HG03354 (cell line): ENCODE data around the gene CD28.

ENCODE experiments used
- ATAC-seq: cut with Tn5 transposase; IDR thresholded peaks from one replicate; pipeline ENCODE4 v1.9.1; 2021; ENCODE audit warnings: mild to moderate bottlenecking; ENCODE audit not compliant: unreplicated experiment, poor library complexity, severe bottlenecking

The CD28 gene

DNA sequence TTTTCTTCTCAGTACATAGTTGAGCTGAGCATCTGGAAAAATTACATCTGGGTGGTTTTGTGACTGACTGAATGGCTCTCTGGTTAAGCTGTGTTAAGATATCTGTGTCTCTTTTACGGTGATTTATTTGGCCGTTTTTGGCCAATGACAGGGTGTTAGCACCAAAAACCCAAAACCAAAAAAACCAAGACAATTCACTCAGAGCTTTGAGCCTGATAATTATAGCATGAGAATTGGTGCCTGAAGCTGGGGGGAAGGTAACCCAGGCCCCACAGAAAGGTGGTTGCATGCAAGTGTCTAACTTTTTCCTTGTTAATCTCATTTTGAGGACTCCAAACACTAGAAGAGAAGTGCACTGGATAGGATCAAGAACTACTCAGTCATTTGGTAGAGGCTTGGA lies 4.5 kb downstream of the CD28 start:
- no peak for ATAC-seq

- no peak for ATAC-seq
These were observed 5.0 kb downstream of the CD28 start for GRCh38 chr2:203711399-203711798.

- ATAC-seq, result no peak
These were observed 6.9 kb downstream of the CD28 start for GRCh38 chr2:203713381-203713780.

- no peak for ATAC-seq
These were observed 7.7 kb downstream of the CD28 start for GRCh38 chr2:203714112-203714511.

- no peak for ATAC-seq
These were observed 9.3 kb downstream of the CD28 start for GRCh38 chr2:203715744-203716143.

DNA sequence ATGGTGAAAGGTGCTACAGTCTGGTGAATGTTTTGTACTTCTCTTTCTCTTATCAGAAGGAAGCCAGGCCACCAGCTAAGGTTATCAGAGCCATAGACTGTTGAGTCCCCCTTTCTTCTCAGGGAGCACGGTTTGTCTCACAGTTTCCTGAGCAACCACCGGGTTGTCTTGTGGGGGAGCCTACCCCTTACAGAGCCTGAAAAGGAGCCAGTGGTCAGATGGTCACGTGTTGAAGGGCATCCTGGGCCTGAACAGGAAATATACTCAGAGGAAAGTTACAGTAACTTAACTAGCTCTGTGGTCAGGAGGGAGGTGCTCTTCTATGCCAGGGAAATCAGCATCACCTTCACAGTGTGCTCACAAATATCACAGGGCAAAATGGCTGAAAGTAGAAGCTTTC lies 11.6 kb downstream of the CD28 start:
- peak; percentile 97 for ATAC-seq

DNA sequence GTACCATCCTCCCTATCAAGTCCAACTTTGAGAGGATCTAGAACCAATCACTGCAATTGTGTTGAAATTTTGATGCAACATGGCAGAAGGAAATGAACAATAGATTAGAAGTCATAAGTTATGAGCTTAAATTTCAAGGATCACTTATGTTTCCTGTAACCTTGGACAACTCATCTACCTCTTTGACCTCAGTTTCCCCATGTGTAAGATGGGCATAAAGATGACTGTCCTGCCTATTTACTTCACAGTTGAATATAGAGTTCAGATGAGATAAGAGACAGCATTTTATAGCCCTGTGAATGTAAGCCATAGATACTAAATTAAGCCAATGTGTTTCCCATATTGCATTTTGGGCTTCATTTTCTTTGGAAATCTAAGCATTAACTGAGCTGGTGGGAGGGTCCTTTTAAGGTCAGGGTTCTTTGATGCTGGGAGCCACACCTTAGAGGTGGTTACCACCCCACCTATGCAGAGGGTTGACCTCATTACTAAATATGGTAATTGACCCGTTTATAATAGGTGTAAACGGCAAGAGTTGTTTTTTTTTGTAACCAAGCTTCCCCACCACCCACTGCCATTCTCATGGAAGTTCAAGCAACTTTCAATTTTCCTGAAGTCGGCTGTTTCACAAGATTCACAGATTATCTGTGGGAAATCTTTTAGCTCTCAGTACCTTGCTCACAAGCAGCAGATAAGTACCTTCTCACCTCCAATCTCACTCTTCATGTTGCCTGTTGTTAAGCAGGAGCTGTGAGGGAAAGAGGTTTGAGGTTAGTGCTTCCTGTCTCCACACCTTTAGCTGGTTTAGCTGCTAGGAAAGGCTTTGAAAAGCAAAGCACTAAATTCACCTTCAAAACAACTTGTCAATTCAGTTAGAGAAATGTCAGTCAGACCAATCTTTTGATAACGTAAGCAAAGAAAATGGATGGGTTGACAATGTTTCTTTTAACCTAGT lies 13.3 kb downstream of the CD28 start:
- no peak for ATAC-seq

- no peak for ATAC-seq
These were observed 14.7 kb downstream of the CD28 start for GRCh38 chr2:203720915-203721672.

DNA sequence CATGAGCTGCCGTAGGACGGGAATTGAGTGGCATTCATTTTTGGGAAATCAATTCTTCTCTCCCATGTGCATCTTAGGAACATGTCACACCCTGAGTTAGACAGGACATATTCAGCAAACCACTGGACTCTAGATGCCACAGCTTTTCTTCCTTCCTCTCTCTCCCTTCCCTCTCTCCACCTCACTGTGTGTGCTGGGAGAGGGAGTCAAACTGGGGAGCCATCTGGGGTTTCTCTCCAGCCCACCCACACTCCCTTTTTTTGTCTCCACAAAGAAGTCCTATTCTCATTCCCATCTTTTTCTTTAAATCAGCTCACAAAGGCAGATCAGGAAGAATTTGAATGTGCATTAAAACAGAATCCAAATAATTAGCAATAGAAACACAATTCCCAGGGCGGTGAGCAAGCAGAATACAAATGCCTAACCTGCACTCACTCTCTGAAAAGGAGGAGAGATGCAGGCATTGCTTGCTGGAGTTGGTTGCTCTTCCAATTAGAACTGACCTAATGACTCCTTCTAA lies 15.4 kb downstream of the CD28 start:
- ATAC-seq, result no peak

DNA sequence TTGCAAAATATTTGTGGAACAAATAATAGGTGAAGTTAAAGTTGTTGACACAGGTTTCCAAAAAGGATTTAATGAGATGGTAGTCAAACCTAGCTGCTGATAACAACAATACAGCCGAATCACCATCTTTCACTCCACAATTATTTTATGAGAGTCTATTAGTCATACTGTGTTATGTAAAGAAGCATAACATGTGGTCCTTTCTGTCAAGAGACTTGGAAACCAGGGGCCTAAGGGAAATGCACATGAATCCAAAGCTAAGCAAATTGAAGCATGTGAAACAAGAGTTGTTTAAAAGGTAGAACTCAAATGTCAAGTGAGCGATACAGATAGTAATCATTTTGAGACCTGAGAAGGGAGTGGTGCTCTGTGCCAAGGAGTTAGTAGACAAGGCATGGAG lies 16.0 kb downstream of the CD28 start:
- ATAC-seq, result no peak

GRCh38 chr2:203728321-203728720 lies 21.9 kb downstream of the CD28 start:
- no peak for ATAC-seq

DNA sequence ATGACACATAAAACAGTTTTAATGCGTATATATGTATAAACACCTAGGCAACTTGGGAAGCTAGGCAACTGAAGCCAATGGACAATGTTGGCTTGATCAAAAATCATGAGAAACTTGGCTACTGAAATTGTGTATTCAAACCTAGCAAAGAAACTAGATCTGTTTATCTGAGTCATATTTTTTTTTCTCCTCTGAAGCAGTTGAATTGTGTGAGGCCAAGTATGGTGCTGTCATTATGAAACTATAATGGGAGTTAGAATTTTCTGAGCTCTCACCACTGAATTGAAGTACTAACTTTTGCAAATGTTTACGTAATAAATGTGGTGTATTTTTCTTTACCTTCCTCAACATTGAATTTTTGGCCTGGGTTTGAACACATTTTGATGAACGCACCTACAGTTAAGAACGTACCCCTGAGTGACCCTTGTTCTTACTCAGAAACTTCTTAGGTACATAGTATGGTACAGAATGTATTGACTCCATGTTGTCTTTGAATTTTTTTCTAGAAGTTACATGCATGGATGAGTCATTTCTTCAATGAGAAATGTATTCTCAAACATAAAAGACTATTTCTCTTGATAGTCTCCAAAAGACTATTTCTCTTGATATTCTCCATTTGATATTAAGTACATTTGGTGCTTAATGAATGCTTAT lies 23.8 kb downstream of the CD28 start:
- peak; percentile 74 for ATAC-seq

DNA sequence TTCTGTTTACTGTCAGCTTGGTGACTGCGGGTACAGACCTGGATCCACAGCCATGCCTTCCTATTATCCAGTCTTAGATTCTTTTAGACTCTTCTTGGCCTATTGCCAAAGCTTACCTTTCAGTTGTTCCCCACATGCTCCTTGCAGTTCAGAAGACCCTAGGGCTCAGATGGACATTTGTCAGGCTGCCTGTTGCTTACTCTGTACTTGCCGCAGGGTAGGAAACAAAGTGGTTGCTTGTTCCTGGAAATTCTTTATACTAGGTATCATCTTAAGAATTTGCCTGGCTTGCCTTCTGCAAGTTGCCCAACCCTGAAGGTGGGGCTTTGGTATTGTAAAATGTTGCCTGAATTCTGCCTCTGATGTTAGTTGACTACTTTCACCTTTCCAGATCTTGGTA lies 24.4 kb downstream of the CD28 start:
- ATAC-seq, result no peak

DNA sequence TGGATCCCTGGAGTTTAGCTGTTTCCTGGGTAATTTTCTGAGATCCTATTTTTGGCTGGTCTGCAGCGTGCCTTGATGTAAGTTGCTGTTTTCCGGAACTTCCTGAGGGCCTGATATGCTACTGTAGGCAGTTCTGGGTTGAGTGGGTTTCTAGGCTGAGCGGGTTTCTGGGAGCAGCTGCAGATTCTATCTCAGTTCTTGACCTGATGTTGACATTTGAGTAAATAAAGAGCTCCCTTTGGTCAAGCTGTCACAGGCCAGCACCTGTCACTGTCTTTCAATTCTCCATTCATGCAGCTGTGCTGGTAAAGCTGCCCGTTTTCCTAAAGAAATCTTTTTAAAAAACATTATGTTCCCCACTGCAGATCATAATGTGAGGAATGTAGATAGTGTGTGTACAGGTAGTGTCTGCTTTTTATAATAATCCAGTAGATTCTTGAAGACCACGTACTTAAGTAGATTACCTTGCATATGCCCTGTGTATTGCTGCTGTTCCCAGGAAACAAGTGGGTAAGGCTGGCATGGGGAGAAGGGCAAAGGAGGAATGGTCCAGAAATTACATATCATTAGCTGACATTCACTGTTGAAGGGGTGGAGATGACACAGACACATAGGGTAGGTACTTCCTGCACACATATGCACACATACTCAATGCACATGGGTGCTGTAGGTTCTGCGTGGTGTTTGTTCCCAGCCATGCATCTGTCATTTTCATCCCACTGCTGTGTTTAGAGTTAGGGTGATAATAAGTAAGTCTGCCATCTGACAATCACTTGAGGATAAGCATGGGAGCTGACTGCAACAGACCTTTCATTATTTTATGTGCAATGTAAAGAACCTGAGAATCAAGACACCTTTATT lies 25.9 kb downstream of the CD28 start:
- ATAC-seq, result no peak

DNA sequence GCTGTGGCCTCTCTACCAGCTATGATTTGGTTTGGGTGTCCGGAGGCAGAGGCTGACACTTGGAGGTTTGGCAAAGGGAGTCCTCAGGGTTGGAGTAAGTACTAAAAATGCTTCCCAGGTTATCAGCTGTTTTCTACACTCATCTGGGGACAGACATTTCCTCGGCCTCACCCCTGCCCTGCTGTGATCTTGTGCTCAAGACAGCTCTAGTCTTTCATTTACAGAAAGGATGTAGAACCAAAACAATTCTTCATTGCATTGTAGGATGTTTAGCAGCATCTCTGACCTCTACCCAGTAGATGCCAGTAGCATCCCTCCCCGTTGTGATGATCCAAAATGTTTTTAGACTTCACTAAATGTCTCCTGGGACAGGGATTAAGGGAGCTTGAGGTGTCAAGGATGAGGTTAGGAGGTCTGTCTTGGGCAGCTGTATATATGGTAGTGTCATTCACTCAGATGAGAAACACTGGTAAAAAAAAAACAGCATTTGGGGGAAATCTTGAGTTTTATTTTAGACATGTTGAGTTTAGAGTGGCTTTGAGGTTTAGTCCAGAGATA lies 26.6 kb downstream of the CD28 start:
- no peak for ATAC-seq

DNA sequence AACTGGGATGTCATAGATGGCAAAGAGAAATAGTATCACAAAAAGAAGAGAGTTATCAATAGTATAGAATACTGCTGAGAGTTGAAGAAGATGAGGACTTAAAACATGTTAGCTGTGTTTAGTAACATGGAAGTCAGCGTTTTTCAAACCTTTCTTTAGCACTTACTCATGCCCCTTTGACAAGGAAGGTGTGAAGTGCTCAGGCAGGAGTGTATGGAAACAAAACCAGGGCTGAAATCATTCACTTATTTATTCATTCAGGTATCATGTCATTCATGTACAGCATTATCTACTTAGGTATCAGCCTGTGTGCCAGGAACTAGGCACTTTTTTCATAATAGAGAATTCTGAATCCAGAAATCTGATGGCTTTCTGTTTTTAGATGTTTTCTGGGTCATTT lies 27.2 kb downstream of the CD28 start:
- no peak for ATAC-seq

GRCh38 chr2:203734276-203734983 lies 28.0 kb downstream of the CD28 start:
- no peak for ATAC-seq

DNA sequence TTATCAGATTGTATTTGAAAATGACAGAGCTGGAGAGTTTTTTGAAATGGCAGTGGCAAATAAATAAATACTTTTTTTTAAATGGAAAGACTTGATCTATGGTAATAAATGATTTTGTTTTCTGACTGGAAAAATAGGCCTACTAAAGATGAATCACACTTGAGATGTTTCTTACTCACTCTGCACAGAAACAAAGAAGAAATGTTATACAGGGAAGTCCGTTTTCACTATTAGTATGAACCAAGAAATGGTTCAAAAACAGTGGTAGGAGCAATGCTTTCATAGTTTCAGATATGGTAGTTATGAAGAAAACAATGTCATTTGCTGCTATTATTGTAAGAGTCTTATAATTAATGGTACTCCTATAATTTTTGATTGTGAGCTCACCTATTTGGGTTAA lies 30.9 kb downstream of the CD28 start:
- ATAC-seq, result peak; percentile 68
